GM23338 (cell line): ENCODE results near the gene PDC. TPM values are rescaled to one million over a fixed set of nuclear protein-coding genes. Genes with fewer than 3 reads are reported as not detected.

ENCODE experiments used
- ATAC-seq: fragments of 200-7000 bp; cut with Tn5 transposase; 3 replicates; pipeline ENCODE4 v1.9.1; 2020
- DNase-seq: peaks from one replicate; pipeline ENCODE4 v3.0.0-alpha.2; 2015; ENCODE audit warnings: low spot score
- H2AFZ ChIP-seq: fragments of 200-600 bp; sonication (generic); 2 replicates; pipeline ENCODE4 v1.8.0; 2016; ENCODE audit warnings: antibody characterized with exemption, mild to moderate bottlenecking, moderate library complexity
- H3F3A ChIP-seq: fragments of 200-600 bp; sonication (generic); replicated peaks from 2 replicates; pipeline ENCODE4 v1.8.0; 2017; ENCODE audit warnings: antibody characterized with exemption, mixed run types, low read depth
- H3K27ac ChIP-seq: fragments of 200-600 bp; sonication (generic); 2 replicates; pipeline ENCODE4 v1.6.1; 2016; ENCODE audit warnings: low read depth
- H3K27me3 ChIP-seq: fragments of 200-600 bp; sonication (generic); 2 replicates; pipeline ENCODE4 v1.8.0; 2016; ENCODE audit warnings: mild to moderate bottlenecking, mixed run types, moderate library complexity; ENCODE audit not compliant: insufficient read depth
- H3K36me3 ChIP-seq: fragments of 200-600 bp; sonication (generic); 2 replicates; pipeline ENCODE4 v1.8.0; 2016; ENCODE audit warnings: mild to moderate bottlenecking; ENCODE audit not compliant: insufficient read depth
- H3K4me1 ChIP-seq: fragments of 200-600 bp; sonication (generic); 2 replicates; pipeline ENCODE4 v1.8.0; 2016; ENCODE audit warnings: mild to moderate bottlenecking, moderate library complexity; ENCODE audit not compliant: insufficient read depth
- H3K4me2 ChIP-seq: fragments of 200-600 bp; sonication (generic); 2 replicates; pipeline ENCODE4 v1.7.1; 2017; ENCODE audit warnings: mixed run types
- H3K4me3 ChIP-seq: fragments of 200-600 bp; sonication (generic); 2 replicates; pipeline ENCODE4 v1.6.1; 2016; ENCODE audit warnings: mixed run types
- H3K79me2 ChIP-seq: fragments of 200-600 bp; sonication (generic); replicated peaks from 2 replicates; pipeline ENCODE4 v1.8.0; 2017; ENCODE audit warnings: mild to moderate bottlenecking; ENCODE audit not compliant: insufficient read depth
- H3K9me2 ChIP-seq: fragments of 200-600 bp; sonication (generic); 2 replicates; pipeline ENCODE4 v1.8.0; 2017; ENCODE audit not compliant: insufficient read depth
- H4K20me1 ChIP-seq: fragments of 200-600 bp; sonication (generic); replicated peaks from 2 replicates; pipeline ENCODE4 v1.8.0; 2017; ENCODE audit warnings: mild to moderate bottlenecking; ENCODE audit not compliant: insufficient read depth
- H3K27ac Mint-ChIP-seq: 2 replicates; pipeline ENCODE4 v1.8.0; 2020; ENCODE audit warnings: inconsistent platforms, mild to moderate bottlenecking, moderate library complexity, mixed read lengths
- H3K27me3 Mint-ChIP-seq: 3 replicates; pipeline ENCODE4 v1.8.0; 2022; ENCODE audit warnings: low read depth, mild to moderate bottlenecking, moderate library complexity, mixed read lengths, inconsistent platforms; ENCODE audit not compliant: insufficient read depth, poor library complexity
- H3K36me3 Mint-ChIP-seq: 3 replicates; pipeline ENCODE4 v1.8.0; 2021; ENCODE audit warnings: low read depth, mild to moderate bottlenecking, inconsistent platforms, moderate library complexity, mixed read lengths
- H3K4me1 Mint-ChIP-seq: 3 replicates; pipeline ENCODE4 v1.8.0; 2020; ENCODE audit warnings: mild to moderate bottlenecking, inconsistent platforms, mixed read lengths
- H3K4me3 Mint-ChIP-seq: 3 replicates; pipeline ENCODE4 v1.8.0; 2021; ENCODE audit warnings: moderate library complexity, mild to moderate bottlenecking, inconsistent platforms, mixed read lengths
- H3K9me3 Mint-ChIP-seq: 3 replicates; pipeline ENCODE4 v1.8.0; 2020; ENCODE audit warnings: moderate library complexity, mild to moderate bottlenecking, inconsistent platforms, mixed read lengths
- EZH2 ChIP-seq: fragments of 200-600 bp; sonication (generic); IDR thresholded peaks from one replicate; pipeline ENCODE4 v1.8.0; 2017; ENCODE audit warnings: antibody characterized with exemption, mild to moderate bottlenecking, low read depth; ENCODE audit not compliant: unreplicated experiment
- JUNB ChIP-seq: IDR thresholded peaks from one replicate; pipeline ENCODE4 v1.6.1; 2016; ENCODE audit warnings: antibody characterized with exemption; ENCODE audit not compliant: unreplicated experiment
- STAT1 ChIP-seq: IDR thresholded peaks from one replicate; pipeline ENCODE4 v1.6.1; 2016; ENCODE audit warnings: antibody characterized with exemption; ENCODE audit not compliant: unreplicated experiment
- ZNF114 ChIP-seq: fragments of 250-450 bp; sonication (Bioruptor Pico); IDR thresholded peaks from 2 replicates; pipeline ENCODE4 v1.5.0; 2020; ENCODE audit warnings: mild to moderate bottlenecking, moderate library complexity
- polyA plus RNA-seq: library from polyadenylated mRNA; unstranded; fragments of >200 nt; fragmentation: Nextera tagmentation; extraction: Ambion mirVana; gene quantifications from 2 replicates; pipeline ENCODE4 v1.2.1, GENCODE V29; 2016
- total RNA-seq: library from RNA; depleted of rRNA; stranded (reverse); fragments of >200 nt; shearing (Covaris generic); gene quantifications from 2 replicates; pipeline ENCODE4 v1.2.3, GENCODE V29; 2014
- TF ChIP-seq, protein P1 (sequence below): fragments of 250-450 bp; sonication (Bioruptor Pico); IDR thresholded peaks from 2 replicates; pipeline ENCODE4 v1.5.0; 2020; ENCODE audit warnings: mild to moderate bottlenecking, moderate library complexity
- TF ChIP-seq, protein P2 (sequence below): IDR thresholded peaks from one replicate; pipeline ENCODE4 v1.6.1; 2018; ENCODE audit warnings: antibody characterized with exemption; ENCODE audit not compliant: unreplicated experiment

PDC gene
- total and polyA plus RNA-seq, 2 experiments from 2014 or later: not detected

- TF ChIP-seq, protein P1, sequence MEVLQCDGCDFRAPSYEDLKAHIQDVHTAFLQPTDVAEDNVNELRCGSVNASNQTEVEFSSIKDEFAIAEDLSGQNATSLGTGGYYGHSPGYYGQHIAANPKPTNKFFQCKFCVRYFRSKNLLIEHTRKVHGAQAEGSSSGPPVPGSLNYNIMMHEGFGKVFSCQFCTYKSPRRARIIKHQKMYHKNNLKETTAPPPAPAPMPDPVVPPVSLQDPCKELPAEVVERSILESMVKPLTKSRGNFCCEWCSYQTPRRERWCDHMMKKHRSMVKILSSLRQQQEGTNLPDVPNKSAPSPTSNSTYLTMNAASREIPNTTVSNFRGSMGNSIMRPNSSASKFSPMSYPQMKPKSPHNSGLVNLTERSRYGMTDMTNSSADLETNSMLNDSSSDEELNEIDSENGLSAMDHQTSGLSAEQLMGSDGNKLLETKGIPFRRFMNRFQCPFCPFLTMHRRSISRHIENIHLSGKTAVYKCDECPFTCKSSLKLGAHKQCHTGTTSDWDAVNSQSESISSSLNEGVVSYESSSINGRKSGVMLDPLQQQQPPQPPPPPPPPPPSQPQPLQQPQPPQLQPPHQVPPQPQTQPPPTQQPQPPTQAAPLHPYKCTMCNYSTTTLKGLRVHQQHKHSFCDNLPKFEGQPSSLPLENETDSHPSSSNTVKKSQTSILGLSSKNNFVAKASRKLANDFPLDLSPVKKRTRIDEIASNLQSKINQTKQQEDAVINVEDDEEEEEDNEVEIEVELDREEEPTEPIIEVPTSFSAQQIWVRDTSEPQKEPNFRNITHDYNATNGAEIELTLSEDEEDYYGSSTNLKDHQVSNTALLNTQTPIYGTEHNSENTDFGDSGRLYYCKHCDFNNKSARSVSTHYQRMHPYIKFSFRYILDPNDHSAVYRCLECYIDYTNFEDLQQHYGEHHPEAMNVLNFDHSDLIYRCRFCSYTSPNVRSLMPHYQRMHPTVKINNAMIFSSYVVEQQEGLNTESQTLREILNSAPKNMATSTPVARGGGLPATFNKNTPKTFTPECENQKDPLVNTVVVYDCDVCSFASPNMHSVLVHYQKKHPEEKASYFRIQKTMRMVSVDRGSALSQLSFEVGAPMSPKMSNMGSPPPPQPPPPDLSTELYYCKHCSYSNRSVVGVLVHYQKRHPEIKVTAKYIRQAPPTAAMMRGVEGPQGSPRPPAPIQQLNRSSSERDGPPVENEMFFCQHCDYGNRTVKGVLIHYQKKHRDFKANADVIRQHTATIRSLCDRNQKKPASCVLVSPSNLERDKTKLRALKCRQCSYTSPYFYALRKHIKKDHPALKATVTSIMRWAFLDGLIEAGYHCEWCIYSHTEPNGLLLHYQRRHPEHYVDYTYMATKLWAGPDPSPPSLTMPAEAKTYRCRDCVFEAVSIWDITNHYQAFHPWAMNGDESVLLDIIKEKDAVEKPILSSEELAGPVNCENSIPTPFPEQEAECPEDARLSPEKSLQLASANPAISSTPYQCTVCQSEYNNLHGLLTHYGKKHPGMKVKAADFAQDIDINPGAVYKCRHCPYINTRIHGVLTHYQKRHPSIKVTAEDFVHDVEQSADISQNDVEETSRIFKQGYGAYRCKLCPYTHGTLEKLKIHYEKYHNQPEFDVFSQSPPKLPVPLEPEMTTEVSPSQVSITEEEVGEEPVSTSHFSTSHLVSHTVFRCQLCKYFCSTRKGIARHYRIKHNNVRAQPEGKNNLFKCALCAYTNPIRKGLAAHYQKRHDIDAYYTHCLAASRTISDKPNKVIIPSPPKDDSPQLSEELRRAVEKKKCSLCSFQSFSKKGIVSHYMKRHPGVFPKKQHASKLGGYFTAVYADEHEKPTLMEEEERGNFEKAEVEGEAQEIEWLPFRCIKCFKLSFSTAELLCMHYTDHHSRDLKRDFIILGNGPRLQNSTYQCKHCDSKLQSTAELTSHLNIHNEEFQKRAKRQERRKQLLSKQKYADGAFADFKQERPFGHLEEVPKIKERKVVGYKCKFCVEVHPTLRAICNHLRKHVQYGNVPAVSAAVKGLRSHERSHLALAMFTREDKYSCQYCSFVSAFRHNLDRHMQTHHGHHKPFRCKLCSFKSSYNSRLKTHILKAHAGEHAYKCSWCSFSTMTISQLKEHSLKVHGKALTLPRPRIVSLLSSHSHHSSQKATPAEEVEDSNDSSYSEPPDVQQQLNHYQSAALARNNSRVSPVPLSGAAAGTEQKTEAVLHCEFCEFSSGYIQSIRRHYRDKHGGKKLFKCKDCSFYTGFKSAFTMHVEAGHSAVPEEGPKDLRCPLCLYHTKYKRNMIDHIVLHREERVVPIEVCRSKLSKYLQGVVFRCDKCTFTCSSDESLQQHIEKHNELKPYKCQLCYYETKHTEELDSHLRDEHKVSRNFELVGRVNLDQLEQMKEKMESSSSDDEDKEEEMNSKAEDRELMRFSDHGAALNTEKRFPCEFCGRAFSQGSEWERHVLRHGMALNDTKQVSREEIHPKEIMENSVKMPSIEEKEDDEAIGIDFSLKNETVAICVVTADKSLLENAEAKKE (CRISPR knock-in tag): no peak
- TF ChIP-seq ZNF114 (CRISPR knock-in tag) (no peak), EZH2 (no peak)
- TF ChIP-seq, protein P2, sequence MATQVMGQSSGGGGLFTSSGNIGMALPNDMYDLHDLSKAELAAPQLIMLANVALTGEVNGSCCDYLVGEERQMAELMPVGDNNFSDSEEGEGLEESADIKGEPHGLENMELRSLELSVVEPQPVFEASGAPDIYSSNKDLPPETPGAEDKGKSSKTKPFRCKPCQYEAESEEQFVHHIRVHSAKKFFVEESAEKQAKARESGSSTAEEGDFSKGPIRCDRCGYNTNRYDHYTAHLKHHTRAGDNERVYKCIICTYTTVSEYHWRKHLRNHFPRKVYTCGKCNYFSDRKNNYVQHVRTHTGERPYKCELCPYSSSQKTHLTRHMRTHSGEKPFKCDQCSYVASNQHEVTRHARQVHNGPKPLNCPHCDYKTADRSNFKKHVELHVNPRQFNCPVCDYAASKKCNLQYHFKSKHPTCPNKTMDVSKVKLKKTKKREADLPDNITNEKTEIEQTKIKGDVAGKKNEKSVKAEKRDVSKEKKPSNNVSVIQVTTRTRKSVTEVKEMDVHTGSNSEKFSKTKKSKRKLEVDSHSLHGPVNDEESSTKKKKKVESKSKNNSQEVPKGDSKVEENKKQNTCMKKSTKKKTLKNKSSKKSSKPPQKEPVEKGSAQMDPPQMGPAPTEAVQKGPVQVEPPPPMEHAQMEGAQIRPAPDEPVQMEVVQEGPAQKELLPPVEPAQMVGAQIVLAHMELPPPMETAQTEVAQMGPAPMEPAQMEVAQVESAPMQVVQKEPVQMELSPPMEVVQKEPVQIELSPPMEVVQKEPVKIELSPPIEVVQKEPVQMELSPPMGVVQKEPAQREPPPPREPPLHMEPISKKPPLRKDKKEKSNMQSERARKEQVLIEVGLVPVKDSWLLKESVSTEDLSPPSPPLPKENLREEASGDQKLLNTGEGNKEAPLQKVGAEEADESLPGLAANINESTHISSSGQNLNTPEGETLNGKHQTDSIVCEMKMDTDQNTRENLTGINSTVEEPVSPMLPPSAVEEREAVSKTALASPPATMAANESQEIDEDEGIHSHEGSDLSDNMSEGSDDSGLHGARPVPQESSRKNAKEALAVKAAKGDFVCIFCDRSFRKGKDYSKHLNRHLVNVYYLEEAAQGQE: no peak
Observed at GRCh38 chr1:186498071-186498470, 37.2 kb upstream of the PDC start (continued).

DNA sequence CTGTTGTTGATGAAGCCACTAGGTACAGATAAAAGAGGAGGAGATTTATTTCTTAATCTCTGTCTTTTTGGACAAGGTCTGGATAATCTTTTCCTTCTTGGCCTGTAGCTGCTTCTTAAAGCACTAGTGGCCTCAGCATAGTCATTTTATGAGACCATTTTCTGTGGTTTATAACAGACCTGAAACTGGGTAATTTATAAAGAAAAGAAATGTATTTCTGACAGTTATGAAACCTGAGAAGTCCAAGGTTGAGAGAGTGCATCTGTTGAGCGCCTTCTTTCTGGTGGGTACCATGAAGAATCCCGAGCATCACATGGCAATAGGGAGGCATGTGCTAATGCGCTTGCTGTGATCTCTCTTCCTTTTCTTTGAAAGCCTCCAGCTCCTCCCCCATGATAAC lies 36.7 kb upstream of the PDC start:
- no peaks in the 10 kb centered on the region; the same call in 1 of the 2 replicates for H3K9me2 ChIP-seq
- H3K4me3 ChIP-seq: no peak overlapping the region
- H3K79me2 ChIP-seq: no peaks in the 10 kb centered on the region
- no peaks in the 10 kb centered on the region for H3K9me3 Mint-ChIP-seq
- peaks cover 19% of the 10 kb centered on the region for H3K4me1 Mint-ChIP-seq
- no peak overlapping the region for H2AFZ ChIP-seq
- H3K27me3 ChIP-seq: no peaks in the 10 kb centered on the region
- H3K4me2 ChIP-seq: no peak overlapping the region
- H3K4me1 ChIP-seq: peaks cover 6% of the 10 kb centered on the region; the same call in 1 of the 2 replicates
- H3F3A ChIP-seq: no peaks in the 10 kb centered on the region
- DNase-seq (no peak), ATAC-seq (no peak)
- no peaks in the 10 kb centered on the region for H3K27me3 Mint-ChIP-seq
- H3K27ac Mint-ChIP-seq: no peak overlapping the region
- no peak for TF ChIP-seq JUNB
- TF ChIP-seq STAT1: no peak
- TF ChIP-seq, protein P2: no peak
- H3K36me3 Mint-ChIP-seq: no peaks in the 10 kb centered on the region
- no peaks in the 10 kb centered on the region for H3K36me3 ChIP-seq
- no peak overlapping the region for H3K27ac ChIP-seq
- no peak overlapping the region for H3K4me3 Mint-ChIP-seq
- no peaks in the 10 kb centered on the region for H4K20me1 ChIP-seq
